ENCODE measurements around the gene MOB3C. TPM values are rescaled to one million over a fixed set of nuclear protein-coding genes. Genes with fewer than 3 reads are reported as not detected.
"Not testable (repeated sequence)": the region's sequence is repeated elsewhere in the genome, so short reads cannot be mapped to it uniquely, and the experiment has no call there.

Gene MOB3C
- total RNA-seq, result 10 to 100 TPM in 1 of 2 donors, 1 to 10 TPM in 1; 8.3 to 16.0 TPM
- polyA plus RNA-seq (ENCODE audit: insufficient read depth, low read depth, low replicate concordance), result 13.2 TPM
- long read RNA-seq, donor 1, transcript MOB3C-202 (4 exons, 2,822 nt), result major isoform, 7 of 8 reads
- long read RNA-seq, donor 1, partial matches to known transcripts, result 0 of 8 reads
- long read RNA-seq, donor 1, other reads (novel, unspliced or antisense), result 0 of 8 reads
- long read RNA-seq, donor 2, full-length matches to known transcripts, result 12 of 12 reads
- long read RNA-seq, donor 2, partial matches to known transcripts, result 0 of 12 reads
- long read RNA-seq, donor 2, other reads (novel, unspliced or antisense), result 0 of 12 reads

GRCh38 chr1:46616277-46617107 lies at the start of gene MOB3C:
Gene MOB3C (minus strand): TSS chr1:46616811. CDS start chr1:46613321, 3,490 bp downstream.
- intact Hi-C loops (cut with DNase I; ENCODE audit: low total_unique reads), result no loop called here
- peak; percentile 91 for DNase-seq
- peak within 1 kb of the TSS; percentile 79 to 91 for H3K4me3 ChIP-seq
- no peaks in the 10 kb centered on the region for H3K9me3 ChIP-seq
- H3K4me1 ChIP-seq, result peaks cover 28% of the 10 kb centered on the region
- H3K27me3 ChIP-seq, result no peaks in the 10 kb centered on the region
- H3K27ac ChIP-seq, result peak within 1 kb of the TSS; percentile 93 to 96
- H3K36me3 ChIP-seq (ENCODE audit: low read depth, missing control alignments), result no peaks in the 10 kb centered on the region
- 0 to 1% methylated on average over 14 to 61 of the region's 62 CpGs for WGBS, 2 donors
- peak; percentile 33 for TF ChIP-seq POLR2A (IDR thresholded peaks at IDR 0.05)
- TF ChIP-seq CTCF (IDR thresholded peaks at IDR 0.05), result no peak

- intact Hi-C loops (cut with DNase I; ENCODE audit: low total_unique reads), result no loop called here
- WGBS, 2 donors, result 75 to 78% methylated on average over 2 of the region's 2 CpGs
- no peaks in the 10 kb centered on the region for H3K27me3 ChIP-seq
- H3K36me3 ChIP-seq (ENCODE audit: low read depth, missing control alignments), result no peaks in the 10 kb centered on the region
- no peak for DNase-seq
- H3K27ac ChIP-seq, result no peak overlapping the region
- H3K4me1 ChIP-seq, result peaks cover 10% of the 10 kb centered on the region
- H3K9me3 ChIP-seq, result no peaks in the 10 kb centered on the region
- TF ChIP-seq CTCF (IDR thresholded peaks at IDR 0.05) (no peak), POLR2A (IDR thresholded peaks at IDR 0.05) (no peak)
- no peak overlapping the region for H3K4me3 ChIP-seq
Observed at GRCh38 chr1:46665983-46666382, 49.4 kb upstream of the MOB3C start.

GRCh38 chr1:46662919-46663318 lies 46.3 kb upstream of the MOB3C start:
- intact Hi-C loops (cut with DNase I; ENCODE audit: low total_unique reads); H3K36me3 ChIP-seq (ENCODE audit: low read depth, missing control alignments); H3K27me3 ChIP-seq; H3K27ac ChIP-seq; H3K9me3 ChIP-seq; DNase-seq; H3K4me3 ChIP-seq: not testable (repeated sequence)
- H3K4me1 ChIP-seq, result peaks cover 10% of the 10 kb centered on the region
- 97 to 98% methylated on average over 4 to 5 of the region's 5 CpGs for WGBS, 2 donors

GRCh38 chr1:46660116-46660515 lies 43.5 kb upstream of the MOB3C start:
- DNase-seq; intact Hi-C loops (cut with DNase I; ENCODE audit: low total_unique reads); H3K27me3 ChIP-seq; H3K4me1 ChIP-seq; H3K9me3 ChIP-seq; H3K27ac ChIP-seq; H3K4me3 ChIP-seq; H3K36me3 ChIP-seq (ENCODE audit: low read depth, missing control alignments): not testable (repeated sequence)
- 95 to 98% methylated on average over 5 of the region's 5 CpGs for WGBS, 2 donors

- Histone ChIP-seq H3K4me1 (no peaks in the 10 kb centered on the region), H3K27me3 (no peaks in the 10 kb centered on the region), H3K4me3 (no peak overlapping the region), H3K9me3 (no peaks in the 10 kb centered on the region), H3K36me3 (ENCODE audit: low read depth, missing control alignments) (no peaks in the 10 kb centered on the region), H3K27ac (no peak overlapping the region)
- TF ChIP-seq POLR2A (IDR thresholded peaks at IDR 0.05) (no peak), CTCF (IDR thresholded peaks at IDR 0.05) (no peak)
- intact Hi-C loops (cut with DNase I; ENCODE audit: low total_unique reads), result no loop called here
- DNase-seq, result no peak
- WGBS, 2 donors, result 64 to 74% methylated on average over 2 of the region's 2 CpGs
Observed at GRCh38 chr1:46659307-46659870, 42.8 kb upstream of the MOB3C start.
